RWPE2 (cell line): ENCODE results near the gene CRISPLD2.
"Not testable (repeated sequence)": the region's sequence is repeated elsewhere in the genome, so short reads cannot be mapped to it uniquely, and the experiment has no call there.

ENCODE experiments used
- ATAC-seq: fragments of 200-7000 bp; cut with Tn5 transposase; 3 replicates; pipeline ENCODE4 v1.9.1; 2021; ENCODE audit warnings: low read depth
- DNase-seq: peaks from one replicate; pipeline ENCODE4 v3.0.0-alpha.2; 2020; ENCODE audit warnings: low spot score
- H3K27ac ChIP-seq: fragments of 450-650 bp; 2 replicates; pipeline ENCODE4 v1.5.1; 2017; ENCODE audit warnings: mild to moderate bottlenecking; ENCODE audit not compliant: poor library complexity, severe bottlenecking
- H3K27me3 ChIP-seq: fragments of 250-450 bp; sonication (Bioruptor Pico); 2 replicates; pipeline ENCODE4 v1.5.1; 2021; ENCODE audit warnings: mild to moderate bottlenecking, moderate library complexity; ENCODE audit not compliant: insufficient read depth, poor library complexity, severe bottlenecking
- H3K36me3 ChIP-seq: fragments of 250-450 bp; sonication (Bioruptor Pico); 2 replicates; pipeline ENCODE4 v1.5.1; 2020; ENCODE audit warnings: low read depth, mild to moderate bottlenecking, moderate library complexity
- H3K4me1 ChIP-seq: fragments of 250-450 bp; sonication (Bioruptor Pico); 2 replicates; pipeline ENCODE4 v1.5.1; 2021; ENCODE audit warnings: mild to moderate bottlenecking, moderate library complexity; ENCODE audit not compliant: insufficient read depth, poor library complexity, severe bottlenecking
- H3K4me3 ChIP-seq: fragments of 250-450 bp; sonication (Bioruptor Pico); 2 replicates; pipeline ENCODE4 v1.5.1; 2021; ENCODE audit warnings: mild to moderate bottlenecking, moderate library complexity; ENCODE audit not compliant: severe bottlenecking
- H3K9me3 ChIP-seq: fragments of 250-450 bp; sonication (Bioruptor Pico); 2 replicates; pipeline ENCODE4 v1.5.1; 2021; ENCODE audit warnings: mild to moderate bottlenecking, moderate library complexity; ENCODE audit not compliant: severe bottlenecking
- TF ChIP-seq, protein P1 (sequence below): fragments of 450-650 bp; IDR thresholded peaks from one replicate; pipeline ENCODE4 v1.5.1; 2017; ENCODE audit warnings: mild to moderate bottlenecking, moderate library complexity; ENCODE audit not compliant: poor library complexity, severe bottlenecking

The CRISPLD2 gene

GRCh38 chr16:84850714-84851113, 30.9 kb downstream of the CRISPLD2 start:
- no peak overlapping the region for H3K4me3 ChIP-seq
- no peak overlapping the region for H3K27ac ChIP-seq
- TF ChIP-seq, protein P1, sequence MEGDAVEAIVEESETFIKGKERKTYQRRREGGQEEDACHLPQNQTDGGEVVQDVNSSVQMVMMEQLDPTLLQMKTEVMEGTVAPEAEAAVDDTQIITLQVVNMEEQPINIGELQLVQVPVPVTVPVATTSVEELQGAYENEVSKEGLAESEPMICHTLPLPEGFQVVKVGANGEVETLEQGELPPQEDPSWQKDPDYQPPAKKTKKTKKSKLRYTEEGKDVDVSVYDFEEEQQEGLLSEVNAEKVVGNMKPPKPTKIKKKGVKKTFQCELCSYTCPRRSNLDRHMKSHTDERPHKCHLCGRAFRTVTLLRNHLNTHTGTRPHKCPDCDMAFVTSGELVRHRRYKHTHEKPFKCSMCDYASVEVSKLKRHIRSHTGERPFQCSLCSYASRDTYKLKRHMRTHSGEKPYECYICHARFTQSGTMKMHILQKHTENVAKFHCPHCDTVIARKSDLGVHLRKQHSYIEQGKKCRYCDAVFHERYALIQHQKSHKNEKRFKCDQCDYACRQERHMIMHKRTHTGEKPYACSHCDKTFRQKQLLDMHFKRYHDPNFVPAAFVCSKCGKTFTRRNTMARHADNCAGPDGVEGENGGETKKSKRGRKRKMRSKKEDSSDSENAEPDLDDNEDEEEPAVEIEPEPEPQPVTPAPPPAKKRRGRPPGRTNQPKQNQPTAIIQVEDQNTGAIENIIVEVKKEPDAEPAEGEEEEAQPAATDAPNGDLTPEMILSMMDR = no peak
- peaks cover 11% of the 10 kb centered on the region for H3K4me1 ChIP-seq
- H3K9me3 ChIP-seq = no peaks in the 10 kb centered on the region
- no peaks in the 10 kb centered on the region for H3K27me3 ChIP-seq
- DNase-seq (no peak), ATAC-seq (no peak)
- no peaks in the 10 kb centered on the region for H3K36me3 ChIP-seq

- peak; percentile 93 for ATAC-seq
- TF ChIP-seq, protein P1 = no peak
- Histone ChIP-seq H3K4me1 (peaks cover 11% of the 10 kb centered on the region), H3K27me3 (no peaks in the 10 kb centered on the region), H3K9me3 (no peaks in the 10 kb centered on the region), H3K36me3 (no peaks in the 10 kb centered on the region), H3K4me3 (no peak overlapping the region), H3K27ac (peak overlapping the region; percentile 14)
- peak; percentile 93 for DNase-seq
Measured at GRCh38 chr16:84851192-84852127, 31.7 kb downstream of the CRISPLD2 start.

GRCh38 chr16:84853534-84853933, 33.7 kb downstream of the CRISPLD2 start:
- no peak for ATAC-seq
- no peak for DNase-seq

DNA sequence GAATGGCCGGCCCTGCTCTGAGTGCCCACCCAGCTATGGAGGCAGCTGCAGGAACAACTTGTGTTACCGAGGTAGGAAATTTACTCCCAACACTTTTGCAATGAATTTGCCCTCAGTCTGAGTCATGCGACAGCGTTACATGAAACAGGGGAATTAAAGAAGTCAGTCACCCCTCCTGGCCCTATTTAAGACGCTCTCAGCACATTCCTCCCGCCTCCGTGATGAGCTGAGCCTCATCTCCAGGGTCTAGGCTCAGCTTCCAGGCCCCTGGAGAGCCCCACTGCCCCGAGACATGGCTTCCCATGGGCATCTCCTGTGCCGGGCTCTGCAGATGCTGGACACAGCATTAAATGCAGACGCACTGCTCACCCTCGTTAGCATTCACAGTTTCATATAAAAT, 35.0 kb downstream of the CRISPLD2 start:
- no peak for ATAC-seq
- H3K27ac ChIP-seq = no peak overlapping the region
- H3K36me3 ChIP-seq = no peaks in the 10 kb centered on the region
- TF ChIP-seq, protein P1 = no peak
- no peaks in the 10 kb centered on the region for H3K9me3 ChIP-seq
- no peak for DNase-seq
- peaks cover 11% of the 10 kb centered on the region for H3K4me1 ChIP-seq
- H3K4me3 ChIP-seq = no peak overlapping the region
- H3K27me3 ChIP-seq = no peaks in the 10 kb centered on the region

More at GRCh38 chr16:84853534-84853933, 33.7 kb downstream of the CRISPLD2 start:
- Histone ChIP-seq H3K27me3 (no peaks in the 10 kb centered on the region), H3K9me3 (no peaks in the 10 kb centered on the region), H3K4me1 (peaks cover 11% of the 10 kb centered on the region), H3K36me3 (no peaks in the 10 kb centered on the region), H3K27ac (no peak overlapping the region), H3K4me3 (no peak overlapping the region)
- TF ChIP-seq, protein P1 = no peak

DNA sequence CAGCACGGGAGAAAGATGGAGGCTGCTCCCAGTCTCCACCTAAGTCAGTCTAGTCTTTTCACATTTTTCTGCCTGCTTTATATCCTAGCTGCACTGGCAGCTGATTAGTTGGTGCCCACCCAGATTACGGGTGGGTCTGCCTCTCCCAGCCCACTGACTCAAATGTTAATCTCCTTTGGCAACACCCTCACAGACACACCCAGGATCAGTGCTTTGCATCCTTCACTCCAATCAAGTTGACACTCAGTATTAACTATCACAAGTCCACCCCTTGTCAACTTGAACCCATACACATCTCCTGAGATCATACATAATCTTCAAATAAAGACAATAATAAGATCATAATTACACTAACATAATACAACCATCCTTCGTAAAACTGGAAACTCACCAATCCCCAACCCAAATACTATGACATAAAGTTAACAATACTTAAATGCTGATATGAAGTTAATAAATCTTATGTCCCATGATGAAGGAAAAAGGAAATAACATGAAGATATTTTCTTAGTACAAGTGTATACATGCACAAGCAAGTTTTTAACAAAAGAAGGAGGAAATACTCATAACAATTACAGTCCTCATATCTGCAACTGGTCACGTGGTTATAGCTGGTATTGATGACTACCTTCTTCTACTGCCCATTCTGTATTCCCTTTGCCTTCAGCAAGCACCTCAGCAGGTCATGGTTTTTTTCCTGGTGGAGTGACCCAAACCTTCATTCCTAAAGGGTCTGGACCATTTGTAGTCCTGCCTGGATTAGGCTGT, 35.8 kb downstream of the CRISPLD2 start:
- H3K27me3 ChIP-seq, DNase-seq, H3K9me3 ChIP-seq, H3K4me3 ChIP-seq, ATAC-seq, H3K36me3 ChIP-seq, H3K27ac ChIP-seq: not testable (repeated sequence)
- peaks cover 11% of the 10 kb centered on the region for H3K4me1 ChIP-seq

DNA sequence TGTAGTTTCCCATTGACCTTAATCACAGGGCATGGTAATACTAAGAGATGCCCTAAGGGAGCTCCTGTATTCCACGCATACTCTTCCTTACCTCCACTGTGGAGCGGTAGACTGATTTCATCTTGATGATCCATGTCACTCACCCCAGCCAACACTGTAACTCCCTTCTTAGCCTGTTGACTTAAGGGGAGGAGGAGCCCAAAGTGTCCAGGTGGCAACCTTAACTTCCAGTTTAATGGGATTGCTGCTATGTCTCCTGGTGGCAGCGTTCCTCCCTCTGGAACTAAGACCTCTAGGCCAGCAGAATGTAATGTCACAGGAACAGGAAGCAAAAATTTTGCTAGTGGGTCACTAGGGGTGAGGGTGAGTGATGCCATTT, 36.4 kb downstream of the CRISPLD2 start:
- H3K27ac ChIP-seq, H3K4me3 ChIP-seq, H3K4me1 ChIP-seq, H3K27me3 ChIP-seq, ATAC-seq, H3K9me3 ChIP-seq, H3K36me3 ChIP-seq, DNase-seq: not testable (repeated sequence)

GRCh38 chr16:84856811-84857210, 37.0 kb downstream of the CRISPLD2 start:
- H3K36me3 ChIP-seq, H3K27ac ChIP-seq, H3K9me3 ChIP-seq, H3K4me1 ChIP-seq, H3K27me3 ChIP-seq, DNase-seq, H3K4me3 ChIP-seq, ATAC-seq: not testable (repeated sequence)
